ENCODE data around the gene NSUN6.

The NSUN6 gene

GRCh38 chr10:18557960-18558359 lies 93.4 kb downstream of the NSUN6 start:
- DNase-seq, result no peak

GRCh38 chr10:18556522-18557147 lies 94.8 kb downstream of the NSUN6 start:
- no peak for DNase-seq

- DNase-seq, result no peak
These were observed 96.9 kb downstream of the NSUN6 start for GRCh38 chr10:18554479-18554878.

- no peak for DNase-seq
These were observed 99.9 kb downstream of the NSUN6 start for GRCh38 chr10:18551473-18551872.

GRCh38 chr10:18549105-18549504 lies 102.3 kb downstream of the NSUN6 start:
- DNase-seq, result no peak

- DNase-seq, result no peak
These were observed 105.6 kb downstream of the NSUN6 start for GRCh38 chr10:18545621-18546305.

GRCh38 chr10:18542832-18543231 lies 108.6 kb downstream of the NSUN6 start:
- no peak for DNase-seq

- no peak for DNase-seq
These were observed 111.2 kb downstream of the NSUN6 start for GRCh38 chr10:18540195-18540594.

- no peak for DNase-seq
These were observed 112.1 kb downstream of the NSUN6 start for GRCh38 chr10:18539335-18539734.

- no peak for DNase-seq
These were observed 117.5 kb downstream of the NSUN6 start for GRCh38 chr10:18533896-18534295.

- DNase-seq, result no peak
These were observed 118.4 kb downstream of the NSUN6 start for GRCh38 chr10:18532881-18533535.

- no peak for DNase-seq
These were observed 123.1 kb downstream of the NSUN6 start for GRCh38 chr10:18528292-18528691.

GRCh38 chr10:18527687-18528086 lies 123.7 kb downstream of the NSUN6 start:
- DNase-seq, result no peak

GRCh38 chr10:18523858-18524257 lies 127.5 kb downstream of the NSUN6 start:
- no peak for DNase-seq

- DNase-seq, result no peak
These were observed 128.4 kb downstream of the NSUN6 start for GRCh38 chr10:18523025-18523424.

- no peak for DNase-seq
These were observed 134.5 kb downstream of the NSUN6 start for GRCh38 chr10:18516851-18517250.

- no peak for DNase-seq
These were observed 136.8 kb downstream of the NSUN6 start for GRCh38 chr10:18514537-18514936.

- no peak for DNase-seq
These were observed 142.8 kb downstream of the NSUN6 start for GRCh38 chr10:18508587-18508986.

- no peak for DNase-seq
These were observed 145.8 kb downstream of the NSUN6 start for GRCh38 chr10:18505456-18506118.

GRCh38 chr10:18504161-18504560 lies 147.2 kb downstream of the NSUN6 start:
- no peak for DNase-seq

GRCh38 chr10:18501629-18502028 lies 149.8 kb downstream of the NSUN6 start:
- no peak for DNase-seq

GRCh38 chr10:18501198-18501597 lies 150.2 kb downstream of the NSUN6 start:
- DNase-seq, result no peak

- DNase-seq, result no peak
These were observed 150.8 kb downstream of the NSUN6 start for GRCh38 chr10:18500576-18500975.

- no peak for DNase-seq
These were observed 152.4 kb downstream of the NSUN6 start for GRCh38 chr10:18498998-18499397.
